8988T (cell line): ENCODE results near the gene STYXL2.
A peak's percentile ranks its signal among the peaks of the same experiment; 100 is the strongest.

Source experiments
- DNase-seq: peaks from one replicate; pipeline ENCODE4 v3.0.0; 2011

STYXL2 gene

GRCh38 chr1:167111868-167112709 lies 18.2 kb downstream of the STYXL2 start:
- no peak for DNase-seq

GRCh38 chr1:167114725-167115124 lies 20.9 kb downstream of the STYXL2 start:
- DNase-seq = no peak

GRCh38 chr1:167115655-167116054 lies 21.8 kb downstream of the STYXL2 start:
- no peak for DNase-seq

- no peak for DNase-seq
Observed at GRCh38 chr1:167116174-167116573, 22.3 kb downstream of the STYXL2 start.

GRCh38 chr1:167117225-167117624 lies 23.4 kb downstream of the STYXL2 start:
- no peak for DNase-seq

- DNase-seq = no peak
Observed at GRCh38 chr1:167118188-167118587, 24.3 kb downstream of the STYXL2 start.

- DNase-seq = no peak
Observed at GRCh38 chr1:167119696-167120095, 25.8 kb downstream of the STYXL2 start.

- DNase-seq = no peak
Observed at GRCh38 chr1:167120899-167121298, 27.0 kb downstream of the STYXL2 start.

GRCh38 chr1:167121375-167122120 lies 27.7 kb downstream of the STYXL2 start:
- DNase-seq = peak; percentile 48

- no peak for DNase-seq
Observed at GRCh38 chr1:167122121-167122480, 28.2 kb downstream of the STYXL2 start.

- no peak for DNase-seq
Observed at GRCh38 chr1:167122568-167122967, 28.7 kb downstream of the STYXL2 start.

GRCh38 chr1:167126317-167126716 lies 32.4 kb downstream of the STYXL2 start:
- no peak for DNase-seq

- DNase-seq = no peak
Observed at GRCh38 chr1:167126811-167127210, 32.9 kb downstream of the STYXL2 start.

GRCh38 chr1:167127236-167127635 lies 33.4 kb downstream of the STYXL2 start:
- no peak for DNase-seq

GRCh38 chr1:167127661-167128060 lies 33.8 kb downstream of the STYXL2 start:
- no peak for DNase-seq

GRCh38 chr1:167128261-167129227 lies 34.7 kb downstream of the STYXL2 start:
- DNase-seq = no peak

GRCh38 chr1:167130829-167131510 lies 37.1 kb downstream of the STYXL2 start:
- DNase-seq = no peak

GRCh38 chr1:167132301-167133010 lies 38.6 kb downstream of the STYXL2 start:
- no peak for DNase-seq

GRCh38 chr1:167135281-167135840 lies 41.5 kb downstream of the STYXL2 start:
- DNase-seq = no peak

- DNase-seq = no peak
Observed at GRCh38 chr1:167136191-167136614, 42.3 kb downstream of the STYXL2 start.

GRCh38 chr1:167136806-167137205 lies 42.9 kb downstream of the STYXL2 start:
- no peak for DNase-seq
